HepG2 (cell line): ENCODE measurements around the gene EREG.

Source experiments
- BRF2 ChIP-seq: sonication (generic); formaldehyde crosslinking; IDR thresholded peaks from 2 replicates; pipeline ENCODE4 v1.8.1; 2022; ENCODE audit warnings: mild to moderate bottlenecking, missing genetic modification reagents
- HCFC1 ChIP-seq: fragments of 150-350 bp; IDR thresholded peaks from 2 replicates; pipeline ENCODE4 v1.6.1; 2014; ENCODE audit warnings: low read depth, low read length
- MAFK ChIP-seq, 2 experiments: IDR thresholded peaks in 1 of 2; conservative IDR thresholded peaks in 1 of 2; 2 replicates each; pipeline ENCODE4 v1.6.1; 2011; ENCODE audit warnings: improper control_type of control experiment in 2 of 2, low read length in 2 of 2
- MBD4 ChIP-seq: IDR thresholded peaks from 2 replicates; pipeline ENCODE4 v1.6.1; 2012; ENCODE audit warnings: low read length, inconsistent platforms, borderline replicate concordance
- NCOR1 ChIP-seq: fragments of 200-600 bp; sonication (generic); IDR thresholded peaks from 2 replicates; pipeline ENCODE4 v1.7.0; 2017; ENCODE audit warnings: antibody characterized with exemption, low read length, borderline replicate concordance
- POLR2A ChIP-seq, 2 experiments: IDR thresholded peaks; 2 replicates each; pipeline ENCODE4 v1.6.1; 2011; ENCODE audit warnings: low read depth in 2 of 2, low read length in 2 of 2, mild to moderate bottlenecking in 1 of 2, moderate library complexity in 1 of 2; ENCODE audit not compliant: insufficient read depth in 1 of 2
- SIN3A ChIP-seq: IDR thresholded peaks from 2 replicates; pipeline ENCODE4 v1.6.1; 2011; ENCODE audit warnings: low read depth, mild to moderate bottlenecking, control low read depth, low read length, borderline replicate concordance
- ZNF354B ChIP-seq: sonication (generic); formaldehyde crosslinking; IDR thresholded peaks from 2 replicates; pipeline ENCODE4 v1.8.0; 2022; ENCODE audit warnings: mild to moderate bottlenecking, missing genetic modification reagents
- ZNF589 ChIP-seq: sonication (generic); formaldehyde crosslinking; conservative IDR thresholded peaks from 2 replicates; pipeline ENCODE4 v1.8.0; 2022; ENCODE audit warnings: mild to moderate bottlenecking, moderate library complexity, missing genetic modification reagents

- TF ChIP-seq POLR2A (IDR thresholded peaks at IDR 0.05; ENCODE audit: insufficient read depth in 1 of 2, low read depth in 2 of 2, low read length in 2 of 2), result no peak
- TF ChIP-seq ZNF589, result no peak
- no peak for TF ChIP-seq MAFK (conservative IDR thresholded peaks at IDR 0.05 in 1 of 2, IDR thresholded peaks at IDR 0.05 in 1 of 2; ENCODE audit: low read length in 2 of 2)
- TF ChIP-seq HCFC1, result no peak
- no peak for TF ChIP-seq NCOR1
- TF ChIP-seq BRF2 (CRISPR knock-in tag), result no peak
- TF ChIP-seq SIN3A, result no peak
- no peak for TF ChIP-seq MBD4
- no peak for TF ChIP-seq ZNF354B (CRISPR knock-in tag)
Observed at GRCh38 chr4:74365761-74366160, 816 bp downstream of the EREG start.
